A673 (cell line): ENCODE results near the gene VANGL1.

ENCODE experiments used
- EZH2 ChIP-seq: fragments of 200-600 bp; sonication (generic); IDR thresholded peaks from 2 replicates; pipeline ENCODE4 v1.6.1; 2017; ENCODE audit warnings: borderline replicate concordance, low read depth, mild to moderate bottlenecking, mixed read lengths, antibody characterized with exemption, low read length; ENCODE audit not compliant: poor library complexity, severe bottlenecking
- TF ChIP-seq, protein P1 (sequence below): fragments of 300-800, 200-600 bp; sonication (generic); conservative IDR thresholded peaks from 2 replicates; pipeline ENCODE4 v1.5.1; 2017; ENCODE audit warnings: low read depth, mild to moderate bottlenecking, antibody characterized with exemption, low read length, moderate library complexity, mixed read lengths

DNA sequence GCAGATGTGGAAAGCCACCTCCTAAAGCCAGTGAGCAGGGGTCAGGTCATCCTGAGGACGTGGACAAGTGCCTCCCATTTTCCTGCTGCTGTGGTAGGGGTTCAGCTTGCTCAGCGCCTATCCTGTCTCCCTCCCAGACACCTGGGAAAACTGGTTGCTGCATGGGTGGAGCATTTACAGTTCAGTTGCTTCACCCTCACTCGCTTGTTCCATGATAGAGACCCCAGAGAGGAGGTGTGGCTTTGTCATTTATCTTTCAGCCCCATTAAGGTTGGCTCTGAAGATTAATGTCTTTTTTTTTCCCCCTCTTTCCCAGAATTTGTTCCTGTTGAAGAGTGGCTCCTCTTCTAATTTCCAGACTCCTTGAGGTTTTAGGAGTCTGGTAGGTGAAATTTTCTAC lies 9.2 kb downstream of the VANGL1 start:
- TF ChIP-seq, protein P1, sequence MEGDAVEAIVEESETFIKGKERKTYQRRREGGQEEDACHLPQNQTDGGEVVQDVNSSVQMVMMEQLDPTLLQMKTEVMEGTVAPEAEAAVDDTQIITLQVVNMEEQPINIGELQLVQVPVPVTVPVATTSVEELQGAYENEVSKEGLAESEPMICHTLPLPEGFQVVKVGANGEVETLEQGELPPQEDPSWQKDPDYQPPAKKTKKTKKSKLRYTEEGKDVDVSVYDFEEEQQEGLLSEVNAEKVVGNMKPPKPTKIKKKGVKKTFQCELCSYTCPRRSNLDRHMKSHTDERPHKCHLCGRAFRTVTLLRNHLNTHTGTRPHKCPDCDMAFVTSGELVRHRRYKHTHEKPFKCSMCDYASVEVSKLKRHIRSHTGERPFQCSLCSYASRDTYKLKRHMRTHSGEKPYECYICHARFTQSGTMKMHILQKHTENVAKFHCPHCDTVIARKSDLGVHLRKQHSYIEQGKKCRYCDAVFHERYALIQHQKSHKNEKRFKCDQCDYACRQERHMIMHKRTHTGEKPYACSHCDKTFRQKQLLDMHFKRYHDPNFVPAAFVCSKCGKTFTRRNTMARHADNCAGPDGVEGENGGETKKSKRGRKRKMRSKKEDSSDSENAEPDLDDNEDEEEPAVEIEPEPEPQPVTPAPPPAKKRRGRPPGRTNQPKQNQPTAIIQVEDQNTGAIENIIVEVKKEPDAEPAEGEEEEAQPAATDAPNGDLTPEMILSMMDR = no peak
- TF ChIP-seq EZH2 = no peak
